NCI-H2227 (cell line): ENCODE results near the gene MORN5.

Experiments
- DNase-seq: peaks from one replicate; lab custom pipeline; 2025; ENCODE audit not compliant: unreplicated experiment; lab: John Stamatoyannopoulos, UW

The MORN5 gene

GRCh38 chr9:122124528-122124927 lies 35.2 kb upstream of the MORN5 start:
- DNase-seq = no peak

DNA sequence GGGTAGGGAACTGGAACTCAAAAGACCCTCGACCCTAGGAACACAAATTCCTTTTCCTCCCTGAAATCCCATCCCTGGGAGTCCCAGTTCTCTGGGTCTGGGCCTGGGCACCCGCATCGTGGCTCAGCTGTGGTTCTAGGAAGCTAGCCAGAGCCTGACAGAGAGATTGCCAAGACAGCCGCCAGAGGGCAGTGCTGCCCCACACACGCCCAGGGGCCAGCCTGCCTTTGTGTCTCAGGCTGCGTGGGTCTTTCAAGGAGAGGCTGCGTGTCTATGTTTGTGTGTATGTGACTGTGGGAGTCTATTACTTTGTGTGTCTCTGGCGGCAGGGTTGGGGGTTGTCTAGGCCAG lies 34.6 kb upstream of the MORN5 start:
- DNase-seq = peak; percentile 71

DNA sequence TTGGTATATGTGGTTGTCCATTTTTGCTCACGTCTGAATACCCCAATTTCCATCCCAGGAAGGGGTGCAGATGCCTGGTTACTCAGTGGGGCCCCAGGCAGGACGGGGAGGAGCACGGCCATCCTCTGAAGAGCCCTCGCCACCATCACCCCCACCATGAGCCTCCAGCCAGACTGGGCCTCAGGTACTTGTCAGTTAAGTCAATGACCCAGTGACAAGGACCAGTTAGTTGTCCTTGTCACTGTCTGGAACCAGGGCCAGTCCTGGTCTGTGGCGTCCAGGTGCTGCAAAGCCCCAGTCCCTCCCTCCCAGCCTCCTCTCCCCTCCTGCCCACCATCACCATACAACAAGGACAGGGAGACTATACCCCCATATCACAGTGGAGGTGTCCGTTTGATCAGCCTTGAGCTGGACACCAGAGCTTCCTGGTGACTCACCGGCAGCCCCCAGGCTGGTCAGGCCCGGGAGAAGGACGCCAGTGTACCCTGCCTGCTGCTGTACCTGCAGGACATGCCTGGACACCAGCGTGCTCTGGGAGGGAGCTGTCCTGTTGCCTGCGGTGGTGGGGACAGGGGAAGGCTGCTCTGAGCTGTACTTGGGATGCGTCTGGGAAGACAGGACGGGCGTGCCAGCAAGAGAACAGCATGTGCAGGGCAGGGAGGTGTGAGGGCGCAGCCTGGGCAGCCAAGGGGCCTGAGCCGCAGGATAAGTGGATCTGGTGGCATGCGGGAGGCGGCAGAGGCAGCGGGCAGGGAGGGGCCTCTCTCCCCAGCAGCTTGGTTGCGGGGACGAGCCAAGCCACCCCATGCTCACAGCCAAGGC lies 34.0 kb upstream of the MORN5 start:
- no peak for DNase-seq

- no peak for DNase-seq
Measured at GRCh38 chr9:122126331-122127261, 33.1 kb upstream of the MORN5 start.

- no peak for DNase-seq
Measured at GRCh38 chr9:122127396-122127798, 32.3 kb upstream of the MORN5 start.

DNA sequence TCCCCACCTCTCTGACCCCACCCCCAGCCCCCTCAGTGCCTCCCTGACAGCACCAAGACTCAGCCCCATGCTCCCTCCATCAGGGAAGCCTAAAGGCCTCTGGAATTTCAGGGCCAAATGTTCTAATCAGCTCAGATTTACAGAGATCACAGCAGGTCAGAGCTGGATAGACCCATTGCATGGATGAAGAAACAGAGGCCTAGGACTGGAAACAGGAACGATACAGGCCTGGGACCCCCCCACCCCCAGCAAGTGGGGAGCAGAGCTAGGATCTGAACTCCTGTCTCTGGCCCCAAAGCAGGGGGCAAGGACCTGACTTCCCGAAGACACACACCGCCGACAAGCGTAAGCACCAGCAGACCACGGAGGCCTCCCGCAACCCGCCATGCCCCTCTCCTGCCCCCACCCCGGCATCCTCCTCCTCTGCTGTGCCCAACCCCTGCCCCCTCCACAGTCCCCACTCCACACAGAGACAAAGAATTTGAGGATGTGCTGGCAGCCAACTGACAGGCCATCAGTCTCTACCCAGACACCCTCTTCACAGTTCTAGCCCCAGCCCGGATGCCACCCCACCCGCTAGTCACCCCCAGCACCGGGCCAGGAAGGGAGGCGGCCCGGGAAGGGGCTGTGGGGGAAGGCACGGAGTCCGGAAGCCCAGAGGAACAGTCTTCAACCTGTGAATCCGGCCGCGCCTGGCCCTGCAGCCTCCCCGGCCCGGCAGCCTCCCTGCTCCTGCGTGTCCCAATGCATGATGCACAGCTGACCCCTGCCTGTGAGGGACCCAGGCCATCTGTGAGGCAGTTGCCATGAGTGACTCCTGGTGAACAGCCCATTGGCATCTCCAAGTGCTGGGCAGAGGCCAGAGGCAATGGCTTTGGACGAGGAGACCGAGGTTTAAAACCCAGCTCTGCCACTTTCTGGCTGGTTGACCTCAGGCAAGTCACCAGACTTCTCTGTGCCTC lies 31.4 kb upstream of the MORN5 start:
- no peak for DNase-seq

DNA sequence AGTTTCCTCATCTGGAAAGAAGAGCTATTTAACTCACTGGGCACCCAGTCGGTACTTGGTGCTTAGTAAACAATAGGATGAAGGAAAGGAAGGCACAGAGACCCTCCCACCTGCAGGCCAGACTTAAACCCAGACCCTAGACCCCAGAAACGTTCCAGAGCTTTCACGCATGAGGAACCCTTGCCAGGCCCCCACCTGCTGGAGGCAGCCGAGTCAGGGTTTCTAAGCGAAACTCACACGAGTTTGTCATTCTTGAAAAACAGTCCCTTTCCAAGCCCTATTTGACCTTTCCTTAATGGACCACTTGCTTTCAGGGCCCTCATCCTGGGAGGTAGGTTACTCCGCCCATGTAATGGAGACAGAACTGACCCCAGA lies 30.8 kb upstream of the MORN5 start:
- no peak for DNase-seq

- DNase-seq = no peak
Measured at GRCh38 chr9:122129969-122130368, 29.7 kb upstream of the MORN5 start.

DNA sequence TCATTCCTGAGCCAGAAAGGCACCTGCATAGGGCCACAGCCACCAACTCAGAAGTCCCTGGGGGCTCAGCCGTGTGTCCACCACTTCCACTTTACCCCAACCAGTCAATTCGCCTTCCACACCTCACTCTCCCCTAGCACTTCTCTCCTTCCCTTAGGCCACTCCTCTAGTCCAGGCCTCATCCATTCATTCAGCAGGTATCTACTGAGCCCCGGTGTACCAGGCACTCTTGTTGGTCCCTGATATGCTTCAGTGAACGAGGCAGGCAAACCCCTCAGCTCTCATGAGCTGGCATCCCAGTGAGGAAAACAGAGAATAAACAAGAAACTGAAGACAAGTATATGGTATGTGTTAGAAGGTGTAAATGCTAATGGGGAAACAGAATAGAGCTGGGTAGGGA lies 28.9 kb upstream of the MORN5 start:
- no peak for DNase-seq

DNA sequence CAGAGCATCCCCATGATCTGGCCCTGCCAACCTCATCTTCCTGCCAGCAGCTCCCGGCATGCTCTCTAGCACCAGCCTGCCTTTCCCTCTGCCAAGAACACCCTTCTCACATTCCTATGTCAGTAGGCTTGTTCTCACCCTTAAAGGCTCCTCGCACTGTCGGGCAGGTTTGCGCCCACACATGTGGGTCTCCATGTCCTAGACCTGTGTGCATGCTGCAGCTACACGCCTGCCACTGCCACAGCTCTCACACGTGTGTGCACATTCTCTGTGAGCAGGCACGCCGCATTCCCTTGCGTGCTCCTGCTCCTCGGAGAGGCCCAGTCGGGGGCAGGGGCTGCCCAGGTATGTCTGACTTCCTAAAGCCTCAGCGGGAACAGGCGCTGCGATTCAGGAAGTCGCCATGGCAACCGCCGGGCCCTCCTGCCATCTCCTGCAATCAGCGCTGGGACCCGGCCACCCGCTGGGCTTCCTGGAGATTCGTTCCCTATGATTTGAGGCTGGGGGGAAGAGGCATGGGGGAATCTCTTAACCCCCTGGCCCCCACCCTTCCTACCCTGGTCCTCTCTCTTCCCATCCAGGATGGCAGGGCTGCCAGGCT lies 28.2 kb upstream of the MORN5 start:
- DNase-seq = peak; percentile 43

DNA sequence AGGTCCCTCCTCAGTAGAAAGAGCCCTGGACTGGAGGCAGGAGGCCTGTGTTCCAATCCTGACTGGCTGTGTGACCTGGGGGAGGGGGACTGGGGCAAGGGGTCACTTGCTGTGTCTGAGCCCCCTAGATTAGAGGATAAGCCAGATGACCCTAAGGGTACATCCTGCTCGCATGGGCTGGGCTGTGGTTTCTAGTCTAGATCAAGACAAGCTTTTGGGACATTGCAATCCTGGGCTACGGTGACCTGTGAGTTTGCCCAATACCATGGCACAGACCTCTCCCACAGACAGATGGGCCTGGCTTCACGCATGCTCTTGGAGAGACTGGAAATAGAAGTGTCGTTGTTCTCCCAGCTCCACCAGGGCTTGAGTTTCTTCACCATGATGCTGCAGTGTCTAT lies 27.2 kb upstream of the MORN5 start:
- DNase-seq = no peak

DNA sequence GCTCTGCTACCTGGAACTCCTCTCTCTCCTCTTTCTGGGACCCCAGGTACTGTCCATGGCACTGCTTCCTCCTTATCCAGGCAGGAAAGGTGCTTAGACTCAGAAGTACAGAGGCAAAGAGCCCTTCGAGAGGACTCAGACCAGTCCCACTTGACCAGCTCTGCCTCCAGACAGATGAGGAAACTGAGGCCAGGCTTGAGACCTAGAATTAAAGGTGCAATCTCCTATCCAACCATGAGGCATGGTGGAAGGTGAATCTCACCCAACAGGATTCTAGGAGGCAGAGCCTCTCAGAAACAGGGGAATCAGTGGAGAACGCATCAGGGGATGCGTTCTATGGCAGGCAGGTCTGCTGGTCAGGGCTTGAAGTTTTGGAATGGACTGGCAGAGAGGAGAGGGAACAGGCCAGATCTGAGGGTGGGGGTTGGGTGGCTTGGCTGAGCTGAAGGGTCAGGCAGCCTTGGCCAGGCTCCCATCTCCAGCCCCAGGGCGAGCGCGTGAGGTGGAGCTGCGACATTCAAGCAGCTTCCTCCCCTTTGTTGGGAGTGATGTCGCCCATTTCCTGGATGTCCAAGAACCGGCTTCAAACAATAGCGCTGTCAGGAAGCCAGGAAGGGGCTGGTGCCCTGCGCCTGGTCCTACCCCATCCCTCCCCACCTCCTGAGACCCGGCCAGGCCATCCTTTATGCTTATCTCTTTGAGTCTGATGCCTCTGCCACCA lies 26.3 kb upstream of the MORN5 start:
- no peak for DNase-seq

- DNase-seq = no peak
Measured at GRCh38 chr9:122133984-122134535, 25.6 kb upstream of the MORN5 start.

GRCh38 chr9:122134822-122135528 lies 24.7 kb upstream of the MORN5 start:
- DNase-seq = no peak

GRCh38 chr9:122135529-122135859 lies 24.2 kb upstream of the MORN5 start:
- no peak for DNase-seq

DNA sequence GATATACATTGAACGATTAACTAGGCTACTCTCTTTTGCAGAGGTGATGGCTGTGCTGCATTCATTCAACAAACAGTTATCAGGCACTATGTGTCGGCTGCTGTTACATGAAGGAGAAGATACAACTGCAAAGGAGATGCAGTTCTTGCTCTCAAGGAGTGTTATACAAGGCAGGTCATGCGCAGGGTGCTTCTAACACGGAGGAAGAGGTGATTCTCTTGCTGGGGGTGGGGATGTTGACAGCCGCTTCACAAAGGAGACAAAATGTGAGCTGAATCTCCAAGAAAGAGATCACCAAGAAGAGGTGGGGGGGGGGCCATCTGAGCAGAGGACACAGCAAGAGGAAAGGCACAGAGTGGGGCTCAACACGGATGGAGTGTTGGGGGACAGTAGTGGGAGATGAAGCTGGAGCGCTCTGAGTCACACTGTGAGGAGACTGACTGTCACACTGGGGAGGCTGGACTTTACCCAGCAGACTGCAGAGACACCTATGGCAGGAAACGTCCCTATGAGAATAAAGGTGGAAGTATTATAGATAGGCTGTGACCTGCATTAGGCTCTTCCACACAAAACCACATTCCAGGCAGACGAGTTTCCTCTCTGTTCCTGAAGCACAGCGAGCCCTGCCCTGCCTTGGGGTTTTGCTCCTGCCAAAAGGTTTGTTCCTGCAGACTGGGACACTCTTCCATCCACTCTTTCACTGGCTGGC lies 21.0 kb upstream of the MORN5 start:
- DNase-seq = no peak

- no peak for DNase-seq
Measured at GRCh38 chr9:122140368-122141193, 19.1 kb upstream of the MORN5 start.

DNA sequence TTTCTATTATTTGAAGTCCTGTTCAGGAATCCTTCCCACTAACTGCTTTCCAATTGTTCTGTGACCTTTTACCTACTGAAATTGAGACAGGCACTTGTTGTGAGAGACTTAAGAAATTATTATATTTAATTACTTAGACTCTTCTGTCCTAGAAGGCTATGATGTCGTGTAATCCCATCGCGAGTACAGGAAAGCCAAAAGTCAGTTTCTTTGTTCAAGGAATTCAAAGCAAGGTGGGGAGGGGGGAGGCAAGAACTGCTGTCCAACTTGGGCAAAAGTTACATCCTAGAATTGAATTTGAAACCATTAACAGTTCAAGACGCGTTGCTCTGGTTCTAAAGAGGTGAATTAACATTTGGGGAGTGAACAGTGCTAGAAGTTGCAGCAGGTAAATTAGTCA lies 18.0 kb upstream of the MORN5 start:
- DNase-seq = no peak
